ENCODE measurements around the gene ARHGEF10L. TPM values are rescaled to one million over a fixed set of nuclear protein-coding genes. Genes with fewer than 3 reads are reported as not detected.

The ARHGEF10L gene
- total RNA-seq, 2 experiments from 2014 or later = not detected

DNA sequence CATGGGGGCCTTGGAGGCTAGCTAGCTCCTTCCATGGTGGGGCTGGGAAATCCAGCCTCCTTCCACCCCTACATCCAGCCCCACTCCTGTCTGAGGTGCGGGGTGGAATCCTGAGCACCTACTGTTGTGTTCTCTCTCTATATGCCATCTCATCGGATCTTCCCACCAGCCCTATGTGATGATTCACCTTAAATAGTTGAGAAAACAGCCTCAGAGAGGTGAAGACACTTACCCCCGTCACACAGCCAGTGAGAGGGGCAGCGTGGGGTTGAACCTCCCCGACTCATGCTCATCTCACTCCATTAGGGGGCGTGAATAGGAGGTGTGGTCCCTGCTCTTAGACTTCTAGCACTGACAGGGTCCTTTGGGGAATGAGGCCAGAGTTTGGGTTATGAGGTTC lies 184.7 kb downstream of the ARHGEF10L start:
- POLR2A ChIA-PET = no interaction called here
- no peaks in the 10 kb centered on the region for H3K4me1 Mint-ChIP-seq (ENCODE audit: low read depth)
- CTCF ChIA-PET = no interaction called here

DNA sequence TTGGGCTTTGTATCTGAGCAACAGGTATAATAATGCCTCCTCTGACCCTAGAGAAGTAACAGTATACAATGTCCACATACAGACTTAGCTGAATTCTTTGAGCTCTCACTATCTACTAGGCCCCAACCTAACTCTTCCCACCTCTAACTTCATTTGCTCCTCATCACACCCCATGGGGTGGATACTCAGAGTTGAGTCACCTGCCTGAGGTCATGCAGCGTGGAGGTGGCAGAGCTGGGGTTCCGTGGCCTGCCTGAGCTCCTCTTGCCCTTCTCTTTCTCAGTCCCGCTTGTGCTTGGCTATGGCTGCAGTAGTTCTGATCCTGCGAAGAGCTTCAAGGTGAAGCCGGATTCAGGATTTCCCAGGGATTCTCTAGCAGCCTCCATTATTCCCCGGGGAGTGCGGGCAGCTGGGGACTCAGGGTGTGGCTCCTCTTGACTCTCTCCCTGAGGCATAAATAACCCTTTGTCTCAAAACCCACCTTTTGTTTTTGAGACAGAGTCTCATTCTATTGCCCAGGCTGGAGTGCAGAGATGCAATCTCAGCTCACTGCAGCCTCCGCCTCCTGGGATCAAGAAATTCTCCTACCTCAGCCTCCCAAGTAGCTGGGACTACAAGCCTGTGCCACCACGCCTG lies 185.7 kb downstream of the ARHGEF10L start:
- H3K36me3 Mint-ChIP-seq (ENCODE audit: low read depth) = no peaks in the 10 kb centered on the region
- no peaks in the 10 kb centered on the region for H3K27me3 Mint-ChIP-seq
- intact Hi-C loops (cut with micrococcal nuclease) = no loop called here
- ATAC-seq (no peak), DNase-seq (no peak)
- H3K4me1 Mint-ChIP-seq (ENCODE audit: low read depth) = no peaks in the 10 kb centered on the region
- TF ChIP-seq, protein P1, sequence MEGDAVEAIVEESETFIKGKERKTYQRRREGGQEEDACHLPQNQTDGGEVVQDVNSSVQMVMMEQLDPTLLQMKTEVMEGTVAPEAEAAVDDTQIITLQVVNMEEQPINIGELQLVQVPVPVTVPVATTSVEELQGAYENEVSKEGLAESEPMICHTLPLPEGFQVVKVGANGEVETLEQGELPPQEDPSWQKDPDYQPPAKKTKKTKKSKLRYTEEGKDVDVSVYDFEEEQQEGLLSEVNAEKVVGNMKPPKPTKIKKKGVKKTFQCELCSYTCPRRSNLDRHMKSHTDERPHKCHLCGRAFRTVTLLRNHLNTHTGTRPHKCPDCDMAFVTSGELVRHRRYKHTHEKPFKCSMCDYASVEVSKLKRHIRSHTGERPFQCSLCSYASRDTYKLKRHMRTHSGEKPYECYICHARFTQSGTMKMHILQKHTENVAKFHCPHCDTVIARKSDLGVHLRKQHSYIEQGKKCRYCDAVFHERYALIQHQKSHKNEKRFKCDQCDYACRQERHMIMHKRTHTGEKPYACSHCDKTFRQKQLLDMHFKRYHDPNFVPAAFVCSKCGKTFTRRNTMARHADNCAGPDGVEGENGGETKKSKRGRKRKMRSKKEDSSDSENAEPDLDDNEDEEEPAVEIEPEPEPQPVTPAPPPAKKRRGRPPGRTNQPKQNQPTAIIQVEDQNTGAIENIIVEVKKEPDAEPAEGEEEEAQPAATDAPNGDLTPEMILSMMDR (IDR thresholded peaks at IDR 0.05) = no peak
- ChIA-PET CTCF (no interaction called here), POLR2A (no interaction called here)
- no peak overlapping the region for H3K27ac Mint-ChIP-seq
- H3K9me3 Mint-ChIP-seq = no peaks in the 10 kb centered on the region
- H3K4me3 Mint-ChIP-seq = no peak overlapping the region

More for the DNA sequence above, 184.7 kb downstream of the ARHGEF10L start:
- Mint-ChIP-seq H3K27me3 (no peaks in the 10 kb centered on the region), H3K4me3 (no peak overlapping the region), H3K27ac (no peak overlapping the region), H3K9me3 (no peaks in the 10 kb centered on the region), H3K36me3 (ENCODE audit: low read depth) (no peaks in the 10 kb centered on the region)
- DNase-seq (no peak), ATAC-seq (no peak)
- TF ChIP-seq, protein P1 (IDR thresholded peaks at IDR 0.05) = no peak
- intact Hi-C loops (cut with micrococcal nuclease) = no loop called here

DNA sequence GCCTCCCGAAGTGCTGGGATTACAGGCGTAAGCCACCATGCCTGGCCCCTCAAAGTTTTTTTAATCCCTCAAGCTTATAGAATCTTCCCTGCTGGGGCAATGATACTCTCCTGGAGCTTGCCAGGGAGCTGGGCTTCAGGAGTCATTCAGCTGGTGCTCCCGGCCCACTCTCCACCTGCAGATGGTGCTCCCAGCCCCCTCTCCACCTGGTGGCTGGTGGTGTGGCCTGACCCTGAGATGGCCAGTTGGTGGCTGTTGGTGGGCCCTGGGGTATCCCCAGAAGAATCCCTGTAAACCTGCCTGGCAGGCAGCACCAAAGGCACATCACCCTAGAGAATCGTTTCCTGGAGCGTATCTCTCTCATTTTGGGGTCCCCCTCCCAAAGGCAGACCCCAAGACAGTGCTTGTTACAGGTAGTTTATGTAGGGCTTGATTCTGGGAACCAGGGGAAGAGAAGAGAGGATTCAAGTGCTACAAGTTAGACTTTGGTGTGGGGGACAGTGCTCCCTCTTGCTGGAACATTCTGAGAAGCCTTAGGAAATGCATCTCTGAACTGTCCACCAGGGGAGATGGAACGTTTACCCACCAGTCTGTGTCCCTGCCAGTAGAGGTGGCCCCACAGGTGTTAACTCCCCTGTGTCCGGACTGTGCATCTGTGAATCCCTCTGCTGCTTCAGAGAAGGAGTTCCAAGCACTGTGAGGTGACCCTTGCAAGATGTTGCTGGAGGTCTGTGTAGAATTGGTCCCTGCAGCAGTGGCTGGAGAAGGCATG lies 186.5 kb downstream of the ARHGEF10L start:
- CTCF ChIA-PET = no interaction called here
- DNase-seq (no peak), ATAC-seq (no peak)
- no peaks in the 10 kb centered on the region for H3K36me3 Mint-ChIP-seq (ENCODE audit: low read depth)
- intact Hi-C loops (cut with micrococcal nuclease) = no loop called here
- no peaks in the 10 kb centered on the region for H3K4me1 Mint-ChIP-seq (ENCODE audit: low read depth)
- POLR2A ChIA-PET = no interaction called here
- no peaks in the 10 kb centered on the region for H3K27me3 Mint-ChIP-seq
- no peak overlapping the region for H3K4me3 Mint-ChIP-seq
- H3K27ac Mint-ChIP-seq = no peak overlapping the region
- H3K9me3 Mint-ChIP-seq = no peaks in the 10 kb centered on the region
- TF ChIP-seq, protein P1 (IDR thresholded peaks at IDR 0.05) = no peak

DNA sequence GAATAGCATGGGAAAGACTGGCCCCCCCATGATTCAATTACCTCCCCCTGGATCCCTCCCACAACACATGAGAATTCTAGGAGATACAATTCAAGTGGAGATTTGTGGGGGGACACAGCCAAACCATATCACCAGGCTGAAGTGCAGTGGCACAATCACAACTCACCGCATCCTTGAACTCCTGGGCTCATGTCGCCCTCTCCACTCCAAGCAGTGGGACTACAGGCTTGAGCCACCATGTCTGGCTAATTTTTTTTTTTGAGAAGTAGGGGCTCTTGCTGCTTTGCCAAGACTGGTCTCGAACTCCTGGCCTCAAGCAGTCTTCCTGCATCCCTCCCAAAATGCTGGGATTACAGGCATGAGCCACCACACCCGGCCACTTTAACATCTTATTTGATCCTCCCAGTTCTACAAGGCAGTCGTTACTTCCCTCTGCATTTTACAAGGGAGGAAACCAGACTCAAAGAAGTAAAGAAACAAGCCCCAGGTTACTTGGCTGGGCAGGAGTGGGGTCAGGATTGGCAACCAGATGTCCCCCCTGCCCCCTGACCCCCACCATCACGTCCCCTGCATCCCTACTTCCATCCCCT lies 188.7 kb downstream of the ARHGEF10L start:
- H3K4me1 Mint-ChIP-seq (ENCODE audit: low read depth) = no peaks in the 10 kb centered on the region
- intact Hi-C loops (cut with micrococcal nuclease) = no loop called here
- no peaks in the 10 kb centered on the region for H3K9me3 Mint-ChIP-seq
- TF ChIP-seq, protein P1 (IDR thresholded peaks at IDR 0.05) = no peak
- H3K4me3 Mint-ChIP-seq = no peak overlapping the region
- H3K27me3 Mint-ChIP-seq = no peaks in the 10 kb centered on the region
- H3K36me3 Mint-ChIP-seq (ENCODE audit: low read depth) = no peaks in the 10 kb centered on the region
- no peak overlapping the region for H3K27ac Mint-ChIP-seq
- ChIA-PET CTCF (no interaction called here), POLR2A (no interaction called here)
- DNase-seq (no peak), ATAC-seq (no peak)

DNA sequence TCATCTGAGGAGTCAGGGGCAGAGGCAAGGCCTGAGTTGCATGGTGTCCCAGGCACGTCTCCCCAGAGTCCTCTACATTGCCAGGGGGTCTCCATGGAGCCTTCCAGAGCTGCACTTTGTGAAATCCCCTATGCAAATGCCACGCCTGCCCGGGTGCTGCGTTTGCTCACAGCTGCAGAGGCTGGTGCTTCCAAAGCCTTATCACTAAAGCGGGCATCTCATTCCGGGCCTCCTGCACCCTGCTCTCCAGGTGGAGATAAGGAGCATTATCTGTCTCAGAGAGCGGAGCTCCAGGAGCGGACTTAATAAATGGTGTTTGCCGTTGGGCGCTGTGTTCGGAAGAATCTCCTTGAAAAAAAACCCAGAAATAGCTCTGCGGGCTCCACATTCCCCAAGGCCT lies 189.8 kb downstream of the ARHGEF10L start:
- no peaks in the 10 kb centered on the region for H3K9me3 Mint-ChIP-seq
- ATAC-seq = no peak
- no peaks in the 10 kb centered on the region for H3K36me3 Mint-ChIP-seq (ENCODE audit: low read depth)
- no peaks in the 10 kb centered on the region for H3K27me3 Mint-ChIP-seq
- TF ChIP-seq, protein P1 (IDR thresholded peaks at IDR 0.05) = no peak
- POLR2A ChIA-PET = no interaction called here
- CTCF ChIA-PET = no interaction called here
- H3K27ac Mint-ChIP-seq = no peak overlapping the region
- intact Hi-C loops (cut with micrococcal nuclease) = no loop called here
- no peak overlapping the region for H3K4me3 Mint-ChIP-seq
- no peak for DNase-seq
- H3K4me1 Mint-ChIP-seq (ENCODE audit: low read depth) = no peaks in the 10 kb centered on the region

All from activated CD8-positive, alpha-beta T cell treated with anti-CD3 and anti-CD28 coated beads for 36 hours (primary cell).